H1 (cell line): ENCODE results near the gene NWD2. TPM values are rescaled to one million over a fixed set of nuclear protein-coding genes. Genes with fewer than 3 reads are reported as not detected.

Experiments used
- CTCF ChIA-PET: fragments of 300-600 bp; sonication (Branson Sonifier 250); formaldehyde crosslinking; loops from one replicate; lab custom pipeline; 2021; ENCODE audit not compliant: partially characterized antibody; lab: Charles Lee
- POLR2A ChIA-PET: fragments of 300-600 bp; sonication (Branson Sonifier 250); formaldehyde crosslinking; loops from one replicate; lab custom pipeline; 2021; ENCODE audit warnings: inconsistent platforms; ENCODE audit not compliant: partially characterized antibody; lab: Charles Lee
- DNase-seq, 2 experiments: peaks; one replicate each; pipeline versions ENCODE4 v3.0.0 to v3.0.0-alpha.2; 2010 to 2022; ENCODE audit warnings: low spot score in 2 of 2, low read depth in 1 of 2, mixed read lengths in 1 of 2
- FAIRE-seq: peaks from 2 replicates; lab custom pipeline; 2011; peaks lifted over from hg19 to GRCh38; lab: Jason Lieb, UNC
- H2AFZ ChIP-seq: 2 replicates; pipeline ENCODE4 v1.8.1; 2012; ENCODE audit warnings: low read length, inconsistent platforms
- H2AK5ac ChIP-seq: 2 replicates; pipeline ENCODE4 v1.6.1; 2013; ENCODE audit warnings: low read depth, low read length
- H2BK120ac ChIP-seq: replicated peaks from 2 replicates; pipeline ENCODE3; 2013; ENCODE audit warnings: low read depth, low read length, inconsistent platforms
- H2BK12ac ChIP-seq: 2 replicates; pipeline ENCODE4 v1.6.1; 2013; ENCODE audit warnings: low read depth, low read length
- H2BK15ac ChIP-seq: 2 replicates; pipeline ENCODE4 v1.6.1; 2013; ENCODE audit warnings: low read length
- H2BK20ac ChIP-seq: 2 replicates; pipeline ENCODE4 v1.6.1; 2013; ENCODE audit warnings: low read length
- H2BK5ac ChIP-seq: 2 replicates; pipeline ENCODE4 v1.6.1; 2013; ENCODE audit warnings: low read depth, low read length
- H3K14ac ChIP-seq: 2 replicates; pipeline ENCODE4 v1.6.1; 2013; ENCODE audit warnings: inconsistent platforms; ENCODE audit not compliant: insufficient read length
- H3K18ac ChIP-seq: 2 replicates; pipeline ENCODE4 v1.6.1; 2013; ENCODE audit warnings: low read length; ENCODE audit errors: extremely low read depth
- H3K23ac ChIP-seq: 2 replicates; pipeline ENCODE4 v1.6.1; 2013; ENCODE audit warnings: inconsistent platforms; ENCODE audit not compliant: insufficient read length
- H3K23me2 ChIP-seq: 2 replicates; pipeline ENCODE4 v1.6.1; 2013; ENCODE audit warnings: low read depth, low read length
- H3K27ac ChIP-seq: 2 replicates; pipeline ENCODE4 v1.6.1; 2011; ENCODE audit warnings: low read depth, low read length, inconsistent platforms
- H3K27me3 ChIP-seq, 4 experiments: replicated peaks in 1 of 4; 1 replicate in 1 of 4; 2 replicates in 3 of 4; pipeline versions ENCODE4 v1.6.1 to v1.8.1; 2011 to 2013; ENCODE audit warnings: low read length in 3 of 4, mild to moderate bottlenecking in 3 of 4, inconsistent platforms in 2 of 4, mixed read lengths in 2 of 4, moderate library complexity in 1 of 4; ENCODE audit not compliant: control insufficient read depth in 3 of 4, insufficient read depth in 3 of 4; ENCODE audit errors: extremely low read depth in 1 of 4
- H3K36me3 ChIP-seq, 4 experiments: 2 replicates each; pipeline versions ENCODE4 v1.6.1 to v1.8.1; 2011 to 2013; ENCODE audit warnings: mild to moderate bottlenecking in 4 of 4, low read length in 3 of 4, moderate library complexity in 2 of 4, control low read depth in 1 of 4, inconsistent platforms in 1 of 4; ENCODE audit not compliant: insufficient read depth in 4 of 4, control insufficient read depth in 2 of 4
- H3K4ac ChIP-seq: replicated peaks from 2 replicates; pipeline ENCODE3; 2013; ENCODE audit warnings: low read length, low read depth, mixed read lengths, inconsistent platforms; ENCODE audit not compliant: insufficient read length
- H3K4me1 ChIP-seq, 4 experiments: replicated peaks in 1 of 4; 1 replicate in 1 of 4; 2 replicates in 3 of 4; pipeline versions ENCODE4 v1.6.1 to v1.8.1; 2011 to 2013; ENCODE audit warnings: low read length in 3 of 4, inconsistent platforms in 2 of 4, mixed read lengths in 1 of 4; ENCODE audit not compliant: insufficient read depth in 4 of 4, control insufficient read depth in 3 of 4
- H3K4me2 ChIP-seq, 2 experiments: 2 replicates each; pipeline versions ENCODE4 v1.6.1 to v1.8.1; 2011 to 2013; ENCODE audit warnings: low read depth in 2 of 2, low read length in 2 of 2, control low read depth in 1 of 2, inconsistent platforms in 1 of 2, mild to moderate bottlenecking in 1 of 2; ENCODE audit not compliant: insufficient read depth in 1 of 2
- H3K4me3 ChIP-seq, 4 experiments: fragments of 200-600, 300-600 bp in 1 of 4; sonication (generic), shearing (Covaris generic), sonication (Bioruptor Twin) in 1 of 4; 2 replicates each; pipeline versions ENCODE4 v1.5.1 to v1.8.1; 2011 to 2016; ENCODE audit warnings: low read length in 4 of 4, low read depth in 3 of 4, control low read depth in 2 of 4, inconsistent platforms in 2 of 4, mild to moderate bottlenecking in 2 of 4, mixed read lengths in 1 of 4, moderate library complexity in 1 of 4; ENCODE audit not compliant: insufficient read depth in 2 of 4; ENCODE audit errors: extremely low read depth in 1 of 4
- H3K56ac ChIP-seq: replicated peaks from 2 replicates; pipeline ENCODE3; 2013; ENCODE audit warnings: low read depth, mild to moderate bottlenecking, mixed read lengths, low read length, inconsistent platforms; ENCODE audit not compliant: insufficient read length
- H3K79me1 ChIP-seq: 2 replicates; pipeline ENCODE4 v1.6.1; 2013; ENCODE audit warnings: low read depth, low read length, control low read depth
- H3K79me2 ChIP-seq, 2 experiments: 2 replicates each; pipeline versions ENCODE4 v1.6.1 to v1.8.1; 2012 to 2013; ENCODE audit warnings: low read length in 2 of 2, mild to moderate bottlenecking in 2 of 2, inconsistent platforms in 1 of 2; ENCODE audit not compliant: insufficient read depth in 2 of 2, control insufficient read depth in 1 of 2
- H3K9ac ChIP-seq, 4 experiments: replicated peaks in 1 of 4; 1 replicate in 1 of 4; 2 replicates in 3 of 4; pipeline versions ENCODE4 v1.6.1 to v1.8.1; 2011 to 2013; ENCODE audit warnings: low read depth in 3 of 4, low read length in 3 of 4, control low read depth in 2 of 4, mild to moderate bottlenecking in 2 of 4, moderate library complexity in 2 of 4, inconsistent platforms in 1 of 4; ENCODE audit errors: extremely low read depth in 1 of 4
- H3K9me3 ChIP-seq, 2 experiments: 2 replicates each; pipeline versions ENCODE4 v1.6.1 to v1.8.1; 2012 to 2013; ENCODE audit warnings: mild to moderate bottlenecking in 2 of 2, moderate library complexity in 2 of 2, control low read depth in 1 of 2, inconsistent platforms in 1 of 2, low read depth in 1 of 2, low read length in 1 of 2, mixed read lengths in 1 of 2; ENCODE audit not compliant: insufficient read depth in 2 of 2
- H4K20me1 ChIP-seq, 2 experiments: replicated peaks in 1 of 2; 2 replicates each; pipeline versions ENCODE3 to v1.8.1; 2011 to 2013; ENCODE audit warnings: inconsistent platforms in 2 of 2, low read length in 2 of 2, mild to moderate bottlenecking in 1 of 2; ENCODE audit not compliant: insufficient read depth in 2 of 2, control insufficient read depth in 1 of 2
- H4K5ac ChIP-seq: 2 replicates; pipeline ENCODE4 v1.6.1; 2013; ENCODE audit warnings: low read length, low read depth, mixed read lengths, inconsistent platforms; ENCODE audit not compliant: insufficient read length
- H4K8ac ChIP-seq: 2 replicates; pipeline ENCODE4 v1.8.0; 2013; ENCODE audit warnings: mild to moderate bottlenecking, moderate library complexity, low read length, inconsistent platforms; ENCODE audit not compliant: insufficient read depth; ENCODE audit errors: extremely low read depth
- H4K91ac ChIP-seq: replicated peaks from 2 replicates; pipeline ENCODE3; 2013; ENCODE audit warnings: low read length, mixed read lengths, inconsistent platforms; ENCODE audit not compliant: insufficient read length
- CHD2 ChIP-seq: IDR thresholded peaks from 2 replicates; pipeline ENCODE4 v1.6.1; 2012; ENCODE audit warnings: low read length, improper control_type of control experiment
- polyA plus RNA-seq, 7 experiments: library from polyadenylated mRNA; depleted of rRNA in 3 of 7; stranded (reverse) in 5 of 7; unstranded in 2 of 7; fragments of >200 nt in 5 of 7; fragments of 200-250 nt in 2 of 7; gene quantifications; 1 replicate in 5 of 7; 2 replicates in 1 of 7; 4 replicates in 1 of 7; pipeline versions ENCODE4 v1.2.1 to v1.2.3, GENCODE V29; 2011 to 2013; ENCODE audit warnings: missing spikeins in 2 of 7, mixed read lengths in 2 of 7
- total RNA-seq: library from RNA; stranded (reverse); fragmentation: NEBNext Ultra II Directional; extraction: Animal tissue kit (Norgen Biotek cat#: 25700); gene quantifications from 2 replicates; pipeline ENCODE4 v1.2.1, GENCODE V29; 2021
- TF ChIP-seq, protein P1 (sequence below): fragments of 300-600 bp; sonication (generic); IDR thresholded peaks from 2 replicates; pipeline ENCODE4 v1.7.1; 2012; ENCODE audit warnings: low read length, moderate library complexity, mild to moderate bottlenecking, inconsistent platforms; ENCODE audit not compliant: insufficient replicate concordance

The NWD2 gene
- total and polyA plus RNA-seq, 2 of the 8 experiments (the other 6 are each of a cell fraction or from before 2014, with no cell fraction given): under 0.01 TPM; not detected in 1

DNA sequence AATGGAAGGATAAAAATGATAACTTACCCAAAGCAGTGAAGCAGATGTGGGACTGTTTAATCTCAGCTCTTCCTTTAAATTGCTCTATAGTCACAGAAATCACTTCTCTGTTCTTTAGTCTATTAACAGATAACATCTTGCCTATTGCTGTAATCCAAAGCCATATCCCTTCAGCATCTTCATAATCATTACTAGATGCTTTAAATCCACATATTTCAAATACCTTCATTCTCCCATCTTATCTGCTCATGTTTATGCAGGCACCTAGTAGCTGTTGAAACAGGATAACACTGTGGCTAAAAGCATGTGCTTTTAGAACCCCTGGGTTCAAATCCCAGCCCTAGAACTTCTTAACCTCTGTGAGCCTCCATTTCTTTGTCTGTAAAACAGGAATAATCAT lies 231.7 kb downstream of the NWD2 start:
- H3K18ac ChIP-seq: no peak overlapping the region
- peaks cover 0 to 2% of the 10 kb centered on the region in 2 experiments for H4K20me1 ChIP-seq
- H3K79me1 ChIP-seq: no peaks in the 10 kb centered on the region
- H2BK5ac ChIP-seq: no peak overlapping the region
- H2AFZ ChIP-seq: no peak overlapping the region
- no peaks in the 10 kb centered on the region for H3K79me2 ChIP-seq
- no peak overlapping the region for H2BK12ac ChIP-seq
- H3K4me1 ChIP-seq: no peaks in the 10 kb centered on the region
- no peak overlapping the region for H2BK120ac ChIP-seq
- no peaks in the 10 kb centered on the region for H3K36me3 ChIP-seq
- no peak for DNase-seq
- no peak overlapping the region for H3K4me2 ChIP-seq
- no peak overlapping the region for H3K4me3 ChIP-seq
- no peak overlapping the region for H3K4ac ChIP-seq
- H3K9me3 ChIP-seq: no peaks in the 10 kb centered on the region
- H4K5ac ChIP-seq: no peak overlapping the region
- no peak overlapping the region for H3K27ac ChIP-seq
- H2AK5ac ChIP-seq: no peak overlapping the region
- H3K23ac ChIP-seq: no peak overlapping the region
- no peak overlapping the region for H3K56ac ChIP-seq
- no peak overlapping the region for H2BK15ac ChIP-seq
- H3K14ac ChIP-seq: no peak overlapping the region
- no peak overlapping the region for H3K9ac ChIP-seq
- ChIA-PET POLR2A (no interaction called here), CTCF (no interaction called here)
- no peaks in the 10 kb centered on the region for H3K23me2 ChIP-seq
- H3K27me3 ChIP-seq: no peaks in the 10 kb centered on the region
- no peak for FAIRE-seq
- H4K91ac ChIP-seq: no peak overlapping the region
- H4K8ac ChIP-seq: no peak overlapping the region
- no peak overlapping the region for H2BK20ac ChIP-seq
- TF ChIP-seq, protein P1, sequence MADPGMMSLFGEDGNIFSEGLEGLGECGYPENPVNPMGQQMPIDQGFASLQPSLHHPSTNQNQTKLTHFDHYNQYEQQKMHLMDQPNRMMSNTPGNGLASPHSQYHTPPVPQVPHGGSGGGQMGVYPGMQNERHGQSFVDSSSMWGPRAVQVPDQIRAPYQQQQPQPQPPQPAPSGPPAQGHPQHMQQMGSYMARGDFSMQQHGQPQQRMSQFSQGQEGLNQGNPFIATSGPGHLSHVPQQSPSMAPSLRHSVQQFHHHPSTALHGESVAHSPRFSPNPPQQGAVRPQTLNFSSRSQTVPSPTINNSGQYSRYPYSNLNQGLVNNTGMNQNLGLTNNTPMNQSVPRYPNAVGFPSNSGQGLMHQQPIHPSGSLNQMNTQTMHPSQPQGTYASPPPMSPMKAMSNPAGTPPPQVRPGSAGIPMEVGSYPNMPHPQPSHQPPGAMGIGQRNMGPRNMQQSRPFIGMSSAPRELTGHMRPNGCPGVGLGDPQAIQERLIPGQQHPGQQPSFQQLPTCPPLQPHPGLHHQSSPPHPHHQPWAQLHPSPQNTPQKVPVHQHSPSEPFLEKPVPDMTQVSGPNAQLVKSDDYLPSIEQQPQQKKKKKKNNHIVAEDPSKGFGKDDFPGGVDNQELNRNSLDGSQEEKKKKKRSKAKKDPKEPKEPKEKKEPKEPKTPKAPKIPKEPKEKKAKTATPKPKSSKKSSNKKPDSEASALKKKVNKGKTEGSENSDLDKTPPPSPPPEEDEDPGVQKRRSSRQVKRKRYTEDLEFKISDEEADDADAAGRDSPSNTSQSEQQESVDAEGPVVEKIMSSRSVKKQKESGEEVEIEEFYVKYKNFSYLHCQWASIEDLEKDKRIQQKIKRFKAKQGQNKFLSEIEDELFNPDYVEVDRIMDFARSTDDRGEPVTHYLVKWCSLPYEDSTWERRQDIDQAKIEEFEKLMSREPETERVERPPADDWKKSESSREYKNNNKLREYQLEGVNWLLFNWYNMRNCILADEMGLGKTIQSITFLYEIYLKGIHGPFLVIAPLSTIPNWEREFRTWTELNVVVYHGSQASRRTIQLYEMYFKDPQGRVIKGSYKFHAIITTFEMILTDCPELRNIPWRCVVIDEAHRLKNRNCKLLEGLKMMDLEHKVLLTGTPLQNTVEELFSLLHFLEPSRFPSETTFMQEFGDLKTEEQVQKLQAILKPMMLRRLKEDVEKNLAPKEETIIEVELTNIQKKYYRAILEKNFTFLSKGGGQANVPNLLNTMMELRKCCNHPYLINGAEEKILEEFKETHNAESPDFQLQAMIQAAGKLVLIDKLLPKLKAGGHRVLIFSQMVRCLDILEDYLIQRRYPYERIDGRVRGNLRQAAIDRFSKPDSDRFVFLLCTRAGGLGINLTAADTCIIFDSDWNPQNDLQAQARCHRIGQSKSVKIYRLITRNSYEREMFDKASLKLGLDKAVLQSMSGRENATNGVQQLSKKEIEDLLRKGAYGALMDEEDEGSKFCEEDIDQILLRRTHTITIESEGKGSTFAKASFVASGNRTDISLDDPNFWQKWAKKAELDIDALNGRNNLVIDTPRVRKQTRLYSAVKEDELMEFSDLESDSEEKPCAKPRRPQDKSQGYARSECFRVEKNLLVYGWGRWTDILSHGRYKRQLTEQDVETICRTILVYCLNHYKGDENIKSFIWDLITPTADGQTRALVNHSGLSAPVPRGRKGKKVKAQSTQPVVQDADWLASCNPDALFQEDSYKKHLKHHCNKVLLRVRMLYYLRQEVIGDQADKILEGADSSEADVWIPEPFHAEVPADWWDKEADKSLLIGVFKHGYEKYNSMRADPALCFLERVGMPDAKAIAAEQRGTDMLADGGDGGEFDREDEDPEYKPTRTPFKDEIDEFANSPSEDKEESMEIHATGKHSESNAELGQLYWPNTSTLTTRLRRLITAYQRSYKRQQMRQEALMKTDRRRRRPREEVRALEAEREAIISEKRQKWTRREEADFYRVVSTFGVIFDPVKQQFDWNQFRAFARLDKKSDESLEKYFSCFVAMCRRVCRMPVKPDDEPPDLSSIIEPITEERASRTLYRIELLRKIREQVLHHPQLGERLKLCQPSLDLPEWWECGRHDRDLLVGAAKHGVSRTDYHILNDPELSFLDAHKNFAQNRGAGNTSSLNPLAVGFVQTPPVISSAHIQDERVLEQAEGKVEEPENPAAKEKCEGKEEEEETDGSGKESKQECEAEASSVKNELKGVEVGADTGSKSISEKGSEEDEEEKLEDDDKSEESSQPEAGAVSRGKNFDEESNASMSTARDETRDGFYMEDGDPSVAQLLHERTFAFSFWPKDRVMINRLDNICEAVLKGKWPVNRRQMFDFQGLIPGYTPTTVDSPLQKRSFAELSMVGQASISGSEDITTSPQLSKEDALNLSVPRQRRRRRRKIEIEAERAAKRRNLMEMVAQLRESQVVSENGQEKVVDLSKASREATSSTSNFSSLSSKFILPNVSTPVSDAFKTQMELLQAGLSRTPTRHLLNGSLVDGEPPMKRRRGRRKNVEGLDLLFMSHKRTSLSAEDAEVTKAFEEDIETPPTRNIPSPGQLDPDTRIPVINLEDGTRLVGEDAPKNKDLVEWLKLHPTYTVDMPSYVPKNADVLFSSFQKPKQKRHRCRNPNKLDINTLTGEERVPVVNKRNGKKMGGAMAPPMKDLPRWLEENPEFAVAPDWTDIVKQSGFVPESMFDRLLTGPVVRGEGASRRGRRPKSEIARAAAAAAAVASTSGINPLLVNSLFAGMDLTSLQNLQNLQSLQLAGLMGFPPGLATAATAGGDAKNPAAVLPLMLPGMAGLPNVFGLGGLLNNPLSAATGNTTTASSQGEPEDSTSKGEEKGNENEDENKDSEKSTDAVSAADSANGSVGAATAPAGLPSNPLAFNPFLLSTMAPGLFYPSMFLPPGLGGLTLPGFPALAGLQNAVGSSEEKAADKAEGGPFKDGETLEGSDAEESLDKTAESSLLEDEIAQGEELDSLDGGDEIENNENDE: no peak
- TF ChIP-seq CHD2: no peak
